Muscle layer of colon (tissue), 2 donors: ENCODE results near the gene NME3.

Experiments
- H3K27ac ChIP-seq: one replicate; pipeline ENCODE4 v1.7.0; 2013; ENCODE audit warnings: low read depth, mild to moderate bottlenecking, low read length, moderate library complexity
- H3K27me3 ChIP-seq, 2 donors: one replicate each; pipeline ENCODE4 v1.7.0; 2013; ENCODE audit warnings: low read length in 2 of 2, mild to moderate bottlenecking in 2 of 2; ENCODE audit not compliant: insufficient read depth in 2 of 2, control insufficient read depth in 1 of 2
- H3K36me3 ChIP-seq: one replicate; pipeline ENCODE4 v1.7.0; 2013; ENCODE audit warnings: mild to moderate bottlenecking, low read length; ENCODE audit not compliant: insufficient read depth
- H3K4me1 ChIP-seq: one replicate; pipeline ENCODE4 v1.7.0; 2013; ENCODE audit warnings: mild to moderate bottlenecking, low read length; ENCODE audit not compliant: insufficient read depth
- H3K4me3 ChIP-seq, 2 donors: one replicate each; pipeline ENCODE4 v1.7.0; 2013; ENCODE audit warnings: low read length in 2 of 2, low read depth in 1 of 2, mild to moderate bottlenecking in 1 of 2, moderate library complexity in 1 of 2
- H3K9ac ChIP-seq: one replicate; pipeline ENCODE4 v1.7.0; 2013; ENCODE audit warnings: low read length
- H3K9me3 ChIP-seq: one replicate; pipeline ENCODE4 v1.7.0; 2013; ENCODE audit warnings: mild to moderate bottlenecking, low read length
- donor health status: abdominal sarcoma.
- donor health status: Adenocarcinoma of cecum.

NME3 gene

GRCh38 chr16:1778200-1779179 is 7.1 kb upstream of the NME3 start:
- H3K9me3 ChIP-seq, result no peaks in the 10 kb centered on the region
- no peak overlapping the region for H3K27ac ChIP-seq
- peaks cover 28% of the 10 kb centered on the region for H3K4me1 ChIP-seq
- H3K4me3 ChIP-seq, result no peak overlapping the region
- peaks cover 29% of the 10 kb centered on the region for H3K36me3 ChIP-seq
- H3K27me3 ChIP-seq, result no peaks in the 10 kb centered on the region
- H3K9ac ChIP-seq, result no peak overlapping the region

GRCh38 chr16:1777375-1778199 is 6.2 kb upstream of the NME3 start:
- Histone ChIP-seq H3K9me3 (no peaks in the 10 kb centered on the region), H3K27ac (no peak overlapping the region), H3K4me1 (peaks cover 28% of the 10 kb centered on the region), H3K4me3 (no peak overlapping the region), H3K27me3 (no peaks in the 10 kb centered on the region), H3K9ac (no peak overlapping the region), H3K36me3 (peaks cover 29% of the 10 kb centered on the region)

- H3K9me3 ChIP-seq, result no peaks in the 10 kb centered on the region
- H3K4me1 ChIP-seq, result peaks cover 31% of the 10 kb centered on the region
- no peak overlapping the region for H3K27ac ChIP-seq
- peaks cover 29% of the 10 kb centered on the region for H3K36me3 ChIP-seq
- no peak overlapping the region for H3K4me3 ChIP-seq
- no peaks in the 10 kb centered on the region for H3K27me3 ChIP-seq
- H3K9ac ChIP-seq, result no peak overlapping the region
Measured at GRCh38 chr16:1776991-1777374, 5.6 kb upstream of the NME3 start.

GRCh38 chr16:1776672-1776955 is 5.3 kb upstream of the NME3 start:
- Histone ChIP-seq H3K36me3 (peaks cover 29% of the 10 kb centered on the region), H3K4me1 (peaks cover 33% of the 10 kb centered on the region)

GRCh38 chr16:1775846-1776671 is 4.7 kb upstream of the NME3 start:
- Histone ChIP-seq H3K9me3 (no peaks in the 10 kb centered on the region), H3K27me3 (no peaks in the 10 kb centered on the region), H3K36me3 (peaks cover 29% of the 10 kb centered on the region), H3K4me1 (peaks cover 27% of the 10 kb centered on the region), H3K27ac (no peak overlapping the region), H3K9ac (no peak overlapping the region), H3K4me3 (no peak overlapping the region)

More at GRCh38 chr16:1776672-1776955, 5.3 kb upstream of the NME3 start:
- no peak overlapping the region for H3K9ac ChIP-seq
- H3K27me3 ChIP-seq, result no peaks in the 10 kb centered on the region
- no peak overlapping the region for H3K4me3 ChIP-seq
- H3K27ac ChIP-seq, result no peak overlapping the region
- H3K9me3 ChIP-seq, result no peaks in the 10 kb centered on the region

- Histone ChIP-seq H3K27ac (no peak overlapping the region), H3K4me1 (peaks cover 24% of the 10 kb centered on the region), H3K9me3 (no peaks in the 10 kb centered on the region), H3K4me3 (no peak overlapping the region), H3K9ac (no peak overlapping the region), H3K36me3 (peaks cover 23% of the 10 kb centered on the region), H3K27me3 (no peaks in the 10 kb centered on the region)
Measured at GRCh38 chr16:1775006-1775845, 3.9 kb upstream of the NME3 start.

GRCh38 chr16:1774448-1774780 is 3.1 kb upstream of the NME3 start:
- no peaks in the 10 kb centered on the region for H3K9me3 ChIP-seq
- H3K9ac ChIP-seq, result no peak overlapping the region
- no peak overlapping the region for H3K27ac ChIP-seq
- H3K4me1 ChIP-seq, result peaks cover 29% of the 10 kb centered on the region
- peak overlapping the region in 1 of 2 donors; percentile 92 for H3K4me3 ChIP-seq
- no peaks in the 10 kb centered on the region for H3K27me3 ChIP-seq
- H3K36me3 ChIP-seq, result peaks cover 23% of the 10 kb centered on the region

- Histone ChIP-seq H3K27ac (peak overlapping the region; percentile 75), H3K4me1 (peaks cover 29% of the 10 kb centered on the region), H3K36me3 (peaks cover 23% of the 10 kb centered on the region)
Measured at GRCh38 chr16:1773703-1774447, 2.5 kb upstream of the NME3 start.

GRCh38 chr16:1772908-1773702 is 1.8 kb upstream of the NME3 start, which contains the start of gene MRPS34:
Gene MRPS34, minus strand, starts transcription at chr16:1773134. Its CDS starts 15 bp downstream, at chr16:1773119.
- Histone ChIP-seq H3K4me1 (peaks cover 29% of the 10 kb centered on the region), H3K9me3 (no peaks in the 10 kb centered on the region), H3K4me3 (peak within 1 kb of the TSS; percentile 83 to 92), H3K9ac (peak within 1 kb of the TSS; percentile 57), H3K27ac (peak within 1 kb of the TSS; percentile 75), H3K27me3 (no peaks in the 10 kb centered on the region), H3K36me3 (peaks cover 24% of the 10 kb centered on the region)

More at GRCh38 chr16:1773703-1774447, 2.5 kb upstream of the NME3 start:
- Histone ChIP-seq H3K9ac (peak overlapping the region; percentile 57), H3K9me3 (no peaks in the 10 kb centered on the region), H3K27me3 (no peaks in the 10 kb centered on the region), H3K4me3 (peak overlapping the region; percentile 83 to 92)
